Kidney epithelial cell (primary cell): ENCODE results near the gene CCDC71. TPM values are rescaled to one million over a fixed set of nuclear protein-coding genes. Genes with fewer than 3 reads are reported as not detected.
A peak's percentile ranks its signal among the peaks of the same experiment; 100 is the strongest.

ENCODE experiments used
- DNase-seq: peaks from one replicate; pipeline ENCODE4 v3.0.0-alpha.2; 2010; ENCODE audit warnings: low read depth
- H3K27me3 ChIP-seq: 2 replicates; pipeline ENCODE4 v1.6.0; 2011; ENCODE audit warnings: low read length; ENCODE audit not compliant: control insufficient read depth, insufficient read depth
- H3K36me3 ChIP-seq: 2 replicates; pipeline ENCODE4 v1.5.1; 2011; ENCODE audit warnings: low read length; ENCODE audit not compliant: control insufficient read depth, insufficient read depth
- H3K4me3 ChIP-seq: 2 replicates; pipeline ENCODE4 v1.5.1; 2011; ENCODE audit warnings: low read depth, mild to moderate bottlenecking, control low read depth, low read length
- total RNA-seq: library from RNA; depleted of rRNA; stranded (reverse); fragments of >200 nt; gene quantifications from 2 replicates; pipeline ENCODE4 v1.2.3, GENCODE V29; 2015
- TF ChIP-seq, protein P1 (sequence below): IDR thresholded peaks from 2 replicates; pipeline ENCODE4 v1.5.1; 2011; ENCODE audit warnings: mild to moderate bottlenecking, moderate library complexity, low read length, control low read depth, inconsistent platforms; ENCODE audit not compliant: insufficient read depth, poor library complexity, severe bottlenecking

CCDC71 gene
- total RNA-seq, 1 donor from 2014 or later: 41.2 TPM

DNA sequence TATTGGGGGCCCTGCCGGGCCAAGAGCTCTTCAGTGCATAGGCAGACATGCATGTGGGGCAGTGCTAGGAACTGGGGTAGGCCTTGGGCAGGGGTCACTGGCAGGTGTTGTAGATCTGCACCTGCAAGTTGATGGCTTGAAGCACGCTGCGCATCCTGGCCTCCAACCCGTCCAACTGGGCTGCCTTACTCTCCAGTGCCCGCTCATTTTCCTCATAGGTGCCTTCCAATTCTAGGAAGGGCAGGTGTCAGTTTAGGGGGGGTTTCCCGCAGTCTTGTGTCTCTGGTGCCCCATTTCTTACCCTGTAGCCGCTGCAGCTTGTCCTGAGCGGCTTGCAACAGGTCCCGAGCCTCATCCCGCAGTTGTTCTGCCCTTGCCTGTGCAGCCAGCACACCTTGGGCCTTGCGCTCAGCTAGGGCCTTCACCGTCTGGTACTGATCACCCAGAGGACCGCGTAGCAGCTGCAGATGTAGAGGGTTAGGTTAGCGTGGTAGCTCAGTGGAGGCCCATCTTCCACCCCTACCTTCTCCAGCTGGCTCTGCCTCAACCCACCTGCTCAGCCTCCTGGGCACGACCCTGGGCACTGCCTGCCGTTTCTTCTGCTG is 44.9 kb downstream of the CCDC71 start:
- TF ChIP-seq, protein P1, sequence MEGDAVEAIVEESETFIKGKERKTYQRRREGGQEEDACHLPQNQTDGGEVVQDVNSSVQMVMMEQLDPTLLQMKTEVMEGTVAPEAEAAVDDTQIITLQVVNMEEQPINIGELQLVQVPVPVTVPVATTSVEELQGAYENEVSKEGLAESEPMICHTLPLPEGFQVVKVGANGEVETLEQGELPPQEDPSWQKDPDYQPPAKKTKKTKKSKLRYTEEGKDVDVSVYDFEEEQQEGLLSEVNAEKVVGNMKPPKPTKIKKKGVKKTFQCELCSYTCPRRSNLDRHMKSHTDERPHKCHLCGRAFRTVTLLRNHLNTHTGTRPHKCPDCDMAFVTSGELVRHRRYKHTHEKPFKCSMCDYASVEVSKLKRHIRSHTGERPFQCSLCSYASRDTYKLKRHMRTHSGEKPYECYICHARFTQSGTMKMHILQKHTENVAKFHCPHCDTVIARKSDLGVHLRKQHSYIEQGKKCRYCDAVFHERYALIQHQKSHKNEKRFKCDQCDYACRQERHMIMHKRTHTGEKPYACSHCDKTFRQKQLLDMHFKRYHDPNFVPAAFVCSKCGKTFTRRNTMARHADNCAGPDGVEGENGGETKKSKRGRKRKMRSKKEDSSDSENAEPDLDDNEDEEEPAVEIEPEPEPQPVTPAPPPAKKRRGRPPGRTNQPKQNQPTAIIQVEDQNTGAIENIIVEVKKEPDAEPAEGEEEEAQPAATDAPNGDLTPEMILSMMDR: no peak
- DNase-seq: no peak
- Histone ChIP-seq H3K36me3 (peaks cover 10% of the 10 kb centered on the region), H3K4me3 (peak overlapping the region; percentile 96), H3K27me3 (no peaks in the 10 kb centered on the region)

DNA sequence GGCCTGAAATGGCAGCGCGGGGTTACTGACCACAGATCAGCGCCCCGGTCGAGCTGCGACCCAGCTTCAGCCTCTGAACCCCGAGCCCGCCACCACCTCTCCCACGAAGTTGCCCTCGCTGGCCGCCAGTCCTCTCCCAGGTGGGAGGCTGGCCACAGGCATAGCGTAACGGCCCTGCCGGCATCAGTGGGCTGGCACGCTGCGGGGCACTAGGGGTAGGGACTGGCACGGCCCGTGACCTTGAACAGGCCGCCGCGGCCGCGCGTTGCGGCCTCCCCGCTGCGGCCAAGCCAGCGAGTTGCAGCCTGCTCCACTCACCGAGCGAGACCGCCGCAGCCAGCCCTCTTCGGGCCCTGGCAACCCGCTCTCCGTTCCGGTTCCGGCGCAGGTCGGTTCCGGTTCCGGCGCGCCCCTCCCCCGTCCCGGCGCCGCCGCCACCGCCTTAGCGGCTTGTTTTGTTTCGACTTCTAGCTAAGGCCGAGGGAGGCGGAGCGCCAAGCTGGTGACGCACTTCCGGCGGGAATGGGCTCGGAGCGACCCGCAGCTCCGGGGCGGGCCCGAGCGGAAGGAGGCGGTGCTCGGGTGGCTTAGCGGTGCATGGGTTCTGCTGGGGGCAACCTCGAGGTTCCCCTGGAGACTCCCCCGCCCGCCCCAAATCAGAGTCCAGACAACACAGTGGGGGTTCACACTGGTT is 45.5 kb downstream of the CCDC71 start, which contains the start of gene USP19:
Gene USP19 (minus strand): TSS at position 386 of the 694 bp plus-strand sequence. CDS start 1,678 bp downstream, outside the sequence.
- peaks cover 9% of the 10 kb centered on the region for H3K36me3 ChIP-seq
- H3K4me3 ChIP-seq: peak within 1 kb of the TSS; percentile 96
- H3K27me3 ChIP-seq: no peaks in the 10 kb centered on the region
- no peak for DNase-seq
- TF ChIP-seq, protein P1: no peak

DNA sequence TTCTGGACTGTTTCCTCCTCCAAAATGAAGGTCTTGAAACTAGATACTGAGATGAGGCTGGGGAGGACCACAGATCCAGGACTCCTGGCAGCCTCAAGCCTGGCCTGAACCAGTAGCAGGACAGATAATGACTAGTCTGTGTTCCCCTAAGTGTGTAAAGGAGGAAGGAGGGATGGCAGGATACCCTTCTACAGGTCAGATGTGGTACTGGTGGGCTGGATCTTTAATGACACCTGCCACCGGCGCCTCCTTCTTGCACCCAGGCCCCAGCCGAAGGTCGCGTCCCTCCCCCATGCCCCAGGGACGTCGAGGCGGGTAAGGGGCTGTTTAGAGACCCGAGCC is 46.1 kb downstream of the CCDC71 start:
- no peaks in the 10 kb centered on the region for H3K27me3 ChIP-seq
- DNase-seq: no peak
- H3K4me3 ChIP-seq: peak overlapping the region; percentile 96
- TF ChIP-seq, protein P1: no peak
- peaks cover 9% of the 10 kb centered on the region for H3K36me3 ChIP-seq

DNA sequence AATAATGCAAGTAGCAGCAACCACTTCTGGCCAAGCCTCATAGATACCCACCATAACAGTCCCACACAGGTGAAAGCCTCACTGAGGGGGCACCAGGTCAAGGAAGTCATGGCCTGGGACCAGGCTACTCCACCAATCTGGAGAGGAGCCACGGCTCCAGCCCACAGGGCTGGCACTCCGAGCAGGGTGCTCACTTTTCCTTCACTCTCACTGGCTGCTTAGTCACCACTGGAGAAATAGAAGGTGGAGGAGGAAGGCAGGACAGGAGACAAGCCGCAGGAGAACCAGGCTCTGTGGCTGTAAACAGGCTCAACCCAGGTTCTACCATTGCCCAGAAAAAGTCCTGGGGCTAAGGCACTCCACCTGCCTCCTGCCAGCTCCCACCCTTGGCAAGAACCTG is 46.7 kb downstream of the CCDC71 start:
- Histone ChIP-seq H3K4me3 (peak overlapping the region; percentile 96), H3K36me3 (peaks cover 7% of the 10 kb centered on the region), H3K27me3 (no peaks in the 10 kb centered on the region)
- TF ChIP-seq, protein P1: no peak
- no peak for DNase-seq

DNA sequence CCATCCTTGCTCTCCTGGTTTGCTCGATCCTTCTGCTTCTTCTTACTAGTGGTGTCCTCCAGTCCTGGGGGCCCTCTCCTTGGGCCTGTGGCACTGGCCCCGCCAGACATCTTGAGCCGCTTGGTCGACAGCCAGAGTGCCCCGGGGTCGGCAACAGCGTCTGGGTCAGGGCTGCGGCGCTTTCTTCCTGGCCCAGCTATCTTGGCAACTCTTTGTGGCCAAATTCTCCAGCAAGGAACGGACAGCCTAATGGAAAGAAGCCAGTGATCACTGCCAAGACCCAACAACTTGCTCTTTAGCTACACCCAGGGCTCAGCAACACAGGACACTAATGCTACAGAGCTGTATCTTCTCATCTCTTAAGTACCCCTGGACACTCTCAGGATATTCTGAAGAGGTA is 47.1 kb downstream of the CCDC71 start:
- H3K4me3 ChIP-seq: no peak overlapping the region
- H3K36me3 ChIP-seq: peaks cover 7% of the 10 kb centered on the region
- DNase-seq: no peak
- TF ChIP-seq, protein P1: no peak
- H3K27me3 ChIP-seq: no peaks in the 10 kb centered on the region

Other genes starting within 250 kb of the CCDC71 start
- gene ARIH2, start 247.5 kb downstream of the CCDC71 start, total RNA-seq: 99.9 and 106 TPM in 2 replicates
- 29.0 and 43.2 TPM in 2 replicates for gene P4HTM, start 176.1 kb downstream of the CCDC71 start, total RNA-seq
- gene WDR6, start 158.9 kb downstream of the CCDC71 start, total RNA-seq: 124 and 135 TPM in 2 replicates
- 55.2 and 61.0 TPM in 2 replicates for gene DALRD3, start 147.8 kb downstream of the CCDC71 start, total RNA-seq
- 102 and 145 TPM in 2 replicates for gene NDUFAF3, start 144.2 kb downstream of the CCDC71 start, total RNA-seq
- 127 and 177 TPM in 2 replicates for gene IMPDH2, start 136.9 kb downstream of the CCDC71 start, total RNA-seq
- 56.0 and 75.6 TPM in 2 replicates for gene QRICH1, start 72.3 kb downstream of the CCDC71 start, total RNA-seq
- 279 and 320 TPM in 2 replicates for gene QARS1, start 61.6 kb downstream of the CCDC71 start, total RNA-seq
- gene USP19, start 45.5 kb downstream of the CCDC71 start, total RNA-seq: 55.2 and 62.6 TPM in 2 replicates
- 197 and 262 TPM in 2 replicates for gene LAMB2, start 33.3 kb downstream of the CCDC71 start, total RNA-seq
- gene KLHDC8B, start 5.3 kb upstream of the CCDC71 start, total RNA-seq: 6.4 and 10.1 TPM in 2 replicates
- 1.1 and 1.5 TPM in 2 replicates for gene C3orf62, start 110.9 kb upstream of the CCDC71 start, total RNA-seq
- 17.4 and 24.1 TPM in 2 replicates for gene USP4, start 173.7 kb upstream of the CCDC71 start, total RNA-seq
- 422 and 502 TPM in 2 replicates for gene GPX1, start 192.0 kb upstream of the CCDC71 start, total RNA-seq
- gene RHOA, start 245.6 kb upstream of the CCDC71 start, total RNA-seq: 400 and 501 TPM in 2 replicates
- 16.0 and 17.4 TPM in 2 replicates for gene TCTA, start 246.1 kb upstream of the CCDC71 start, total RNA-seq